Daoy (cell line): ENCODE measurements around the gene WDHD1. TPM values are rescaled to one million over a fixed set of nuclear protein-coding genes. Genes with fewer than 3 reads are reported as not detected.
"Not testable (repeated sequence)": the region's sequence is repeated elsewhere in the genome, so short reads cannot be mapped to it uniquely, and the experiment has no call there.

ENCODE experiments used
- DNase-seq: peaks from one replicate; pipeline ENCODE4 v3.0.0-alpha.2; 2015; ENCODE audit warnings: low read depth
- total RNA-seq: library from RNA; depleted of rRNA; stranded (reverse); fragments of >200 nt; shearing (Covaris generic); gene quantifications from 2 replicates; pipeline ENCODE4 v1.2.3, GENCODE V29; 2014

Gene WDHD1
- total RNA-seq, 1 experiment from 2014 or later: 31.0 TPM

- DNase-seq: no peak
Measured at GRCh38 chr14:54955143-54955542, 71.8 kb downstream of the WDHD1 start.

GRCh38 chr14:54953609-54954008, 73.3 kb downstream of the WDHD1 start:
- DNase-seq: not testable (repeated sequence)

GRCh38 chr14:54952803-54953202, 74.1 kb downstream of the WDHD1 start:
- not testable (repeated sequence) for DNase-seq

- no peak for DNase-seq
Measured at GRCh38 chr14:54947230-54947629, 79.7 kb downstream of the WDHD1 start.

GRCh38 chr14:54946500-54946899, 80.4 kb downstream of the WDHD1 start:
- DNase-seq: no peak

- DNase-seq: no peak
Measured at GRCh38 chr14:54944737-54945391, 82.0 kb downstream of the WDHD1 start.

- no peak for DNase-seq
Measured at GRCh38 chr14:54942913-54943312, 84.0 kb downstream of the WDHD1 start.

GRCh38 chr14:54936816-54937215, 90.1 kb downstream of the WDHD1 start:
- DNase-seq: no peak

- DNase-seq: peak; percentile 7
Measured at GRCh38 chr14:54935958-54936357, 90.9 kb downstream of the WDHD1 start.

- DNase-seq: no peak
Measured at GRCh38 chr14:54935100-54935499, 91.8 kb downstream of the WDHD1 start.

- no peak for DNase-seq
Measured at GRCh38 chr14:54933006-54933405, 93.9 kb downstream of the WDHD1 start.

GRCh38 chr14:54931598-54932340, 95.1 kb downstream of the WDHD1 start:
- no peak for DNase-seq

GRCh38 chr14:54931101-54931500, 95.8 kb downstream of the WDHD1 start:
- no peak for DNase-seq

- DNase-seq: no peak
Measured at GRCh38 chr14:54929556-54929955, 97.3 kb downstream of the WDHD1 start.

- DNase-seq: no peak
Measured at GRCh38 chr14:54928216-54928615, 98.7 kb downstream of the WDHD1 start.

- DNase-seq: no peak
Measured at GRCh38 chr14:54927551-54927950, 99.3 kb downstream of the WDHD1 start.

GRCh38 chr14:54926570-54926969, 100.3 kb downstream of the WDHD1 start:
- DNase-seq: peak; percentile 21

- no peak for DNase-seq
Measured at GRCh38 chr14:54922598-54922997, 104.3 kb downstream of the WDHD1 start.

- DNase-seq: no peak
Measured at GRCh38 chr14:54920052-54920451, 106.8 kb downstream of the WDHD1 start.

- DNase-seq: no peak
Measured at GRCh38 chr14:54919330-54919729, 107.6 kb downstream of the WDHD1 start.

GRCh38 chr14:54918427-54918826, 108.5 kb downstream of the WDHD1 start:
- DNase-seq: no peak

GRCh38 chr14:54916101-54916500, 110.8 kb downstream of the WDHD1 start:
- DNase-seq: no peak

GRCh38 chr14:54909817-54910558, 116.9 kb downstream of the WDHD1 start:
- DNase-seq: no peak
